Measurements from ENCODE around the gene GMDS.

GMDS gene

DNA sequence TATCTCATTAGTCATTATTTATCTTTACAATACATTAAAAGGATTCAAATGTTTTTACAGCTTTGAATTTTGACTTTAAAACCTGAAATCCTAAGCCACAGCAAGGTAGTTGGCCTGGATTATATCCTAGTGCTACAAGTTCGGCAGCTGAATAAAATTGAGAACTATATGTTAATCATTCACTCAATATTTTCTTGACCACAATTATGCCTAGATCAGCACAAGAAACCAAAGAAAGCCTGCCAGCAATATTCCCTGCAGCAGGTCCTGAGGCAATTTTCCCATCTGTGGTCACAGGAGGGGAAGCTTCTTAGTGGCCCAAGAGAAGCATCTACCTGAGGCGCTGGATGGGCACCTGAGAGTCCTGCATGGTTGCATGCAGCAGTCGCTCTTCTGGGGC is 183.5 kb downstream of the GMDS start (continued):
- TF ChIP-seq TSHZ2 (CRISPR knock-in tag; IDR thresholded peaks at IDR 0.05) (no peak), PPARA (CRISPR knock-in tag; IDR thresholded peaks at IDR 0.05; ENCODE audit: borderline replicate concordance) (no peak), ESRRG (CRISPR knock-in tag; IDR thresholded peaks at IDR 0.05) (no peak)
- TF ChIP-seq, protein P1, sequence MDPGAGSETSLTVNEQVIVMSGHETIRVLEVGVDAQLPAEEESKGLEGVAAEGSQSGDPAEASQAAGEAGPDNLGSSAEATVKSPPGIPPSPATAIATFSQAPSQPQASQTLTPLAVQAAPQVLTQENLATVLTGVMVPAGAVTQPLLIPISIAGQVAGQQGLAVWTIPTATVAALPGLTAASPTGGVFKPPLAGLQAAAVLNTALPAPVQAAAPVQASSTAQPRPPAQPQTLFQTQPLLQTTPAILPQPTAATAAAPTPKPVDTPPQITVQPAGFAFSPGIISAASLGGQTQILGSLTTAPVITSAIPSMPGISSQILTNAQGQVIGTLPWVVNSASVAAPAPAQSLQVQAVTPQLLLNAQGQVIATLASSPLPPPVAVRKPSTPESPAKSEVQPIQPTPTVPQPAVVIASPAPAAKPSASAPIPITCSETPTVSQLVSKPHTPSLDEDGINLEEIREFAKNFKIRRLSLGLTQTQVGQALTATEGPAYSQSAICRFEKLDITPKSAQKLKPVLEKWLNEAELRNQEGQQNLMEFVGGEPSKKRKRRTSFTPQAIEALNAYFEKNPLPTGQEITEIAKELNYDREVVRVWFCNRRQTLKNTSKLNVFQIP (CRISPR knock-in tag; IDR thresholded peaks at IDR 0.05; ENCODE audit: borderline replicate concordance, low read depth): no peak

DNA sequence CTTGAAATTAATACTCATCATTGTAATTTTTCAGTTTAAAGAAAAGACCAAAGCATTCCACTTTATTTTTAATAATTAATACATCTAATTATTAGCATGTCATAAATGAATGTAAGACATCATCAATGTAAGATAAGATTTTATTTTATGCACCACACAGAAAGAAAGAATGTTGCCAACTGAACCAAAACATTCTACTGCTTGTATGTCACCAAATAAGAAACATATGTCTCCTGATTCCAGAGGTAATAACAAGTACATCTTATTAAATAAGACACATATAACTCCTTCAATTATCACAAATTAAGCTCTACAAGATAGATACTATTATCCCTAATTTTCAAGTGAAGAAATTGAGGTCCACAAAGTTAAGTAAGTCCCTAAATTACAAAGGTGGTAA is 189.5 kb downstream of the GMDS start:
- ATAC-seq: peak; percentile 85
- no peak for TF ChIP-seq CSDC2 (CRISPR knock-in tag; IDR thresholded peaks at IDR 0.05)
- TF ChIP-seq SNAI2 (CRISPR knock-in tag; IDR thresholded peaks at IDR 0.05): no peak
- no peak for TF ChIP-seq ZNF565 (CRISPR knock-in tag; conservative IDR thresholded peaks at IDR 0.05; ENCODE audit: low read depth)
- TF ChIP-seq TCF4 (CRISPR knock-in tag; IDR thresholded peaks at IDR 0.05; ENCODE audit: borderline replicate concordance): no peak
- no peak for TF ChIP-seq TSHZ2 (CRISPR knock-in tag; IDR thresholded peaks at IDR 0.05)
- TF ChIP-seq PPARA (CRISPR knock-in tag; IDR thresholded peaks at IDR 0.05; ENCODE audit: borderline replicate concordance): no peak
- no peak for TF ChIP-seq BACH2 (CRISPR knock-in tag; IDR thresholded peaks at IDR 0.05; ENCODE audit: borderline replicate concordance)

DNA sequence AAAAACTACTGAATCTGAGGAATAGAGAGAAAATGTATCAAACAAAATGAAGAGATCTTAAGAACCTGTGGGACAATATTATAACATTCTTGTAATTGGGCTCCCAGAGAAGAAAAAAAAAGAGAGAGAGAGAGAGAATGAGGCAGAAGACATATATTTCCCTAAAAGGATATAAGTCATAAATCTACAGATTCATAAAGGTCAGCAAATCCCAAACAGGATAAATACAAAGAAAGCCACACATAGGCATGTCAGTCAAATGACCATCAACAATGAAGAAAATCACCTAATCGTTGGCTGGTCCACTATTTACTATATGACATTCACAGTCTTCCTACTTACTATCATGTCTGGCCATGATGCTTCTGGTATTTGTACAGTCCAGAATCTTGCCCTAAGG is 190.3 kb downstream of the GMDS start:
- TF ChIP-seq ISL1 (CRISPR knock-in tag; IDR thresholded peaks at IDR 0.05): no peak
- no peak for TF ChIP-seq TOX (CRISPR knock-in tag; IDR thresholded peaks at IDR 0.05; ENCODE audit: borderline replicate concordance)
- no peak for TF ChIP-seq CSRNP3 (CRISPR knock-in tag; IDR thresholded peaks at IDR 0.05)
- TF ChIP-seq TSHZ2 (CRISPR knock-in tag; IDR thresholded peaks at IDR 0.05): no peak
- no peak for TF ChIP-seq BACH2 (CRISPR knock-in tag; IDR thresholded peaks at IDR 0.05; ENCODE audit: borderline replicate concordance)
- TF ChIP-seq ESRRG (CRISPR knock-in tag; IDR thresholded peaks at IDR 0.05): no peak
- TF ChIP-seq OSR1 (CRISPR knock-in tag; IDR thresholded peaks at IDR 0.05): no peak
- TF ChIP-seq ZC3H10 (CRISPR knock-in tag; IDR thresholded peaks at IDR 0.05): no peak
- TF ChIP-seq, protein P1 (CRISPR knock-in tag; IDR thresholded peaks at IDR 0.05; ENCODE audit: borderline replicate concordance, low read depth): no peak
- no peak for TF ChIP-seq GLIS3 (CRISPR knock-in tag; IDR thresholded peaks at IDR 0.05)
- no peak for TF ChIP-seq ARNTL (CRISPR knock-in tag; IDR thresholded peaks at IDR 0.05; ENCODE audit: borderline replicate concordance, low read depth)
- TF ChIP-seq ZNF70 (CRISPR knock-in tag; IDR thresholded peaks at IDR 0.05): no peak
- no peak for TF ChIP-seq TCF4 (CRISPR knock-in tag; IDR thresholded peaks at IDR 0.05; ENCODE audit: borderline replicate concordance)
- TF ChIP-seq PPARA (CRISPR knock-in tag; IDR thresholded peaks at IDR 0.05; ENCODE audit: borderline replicate concordance): no peak
- TF ChIP-seq, protein P2, sequence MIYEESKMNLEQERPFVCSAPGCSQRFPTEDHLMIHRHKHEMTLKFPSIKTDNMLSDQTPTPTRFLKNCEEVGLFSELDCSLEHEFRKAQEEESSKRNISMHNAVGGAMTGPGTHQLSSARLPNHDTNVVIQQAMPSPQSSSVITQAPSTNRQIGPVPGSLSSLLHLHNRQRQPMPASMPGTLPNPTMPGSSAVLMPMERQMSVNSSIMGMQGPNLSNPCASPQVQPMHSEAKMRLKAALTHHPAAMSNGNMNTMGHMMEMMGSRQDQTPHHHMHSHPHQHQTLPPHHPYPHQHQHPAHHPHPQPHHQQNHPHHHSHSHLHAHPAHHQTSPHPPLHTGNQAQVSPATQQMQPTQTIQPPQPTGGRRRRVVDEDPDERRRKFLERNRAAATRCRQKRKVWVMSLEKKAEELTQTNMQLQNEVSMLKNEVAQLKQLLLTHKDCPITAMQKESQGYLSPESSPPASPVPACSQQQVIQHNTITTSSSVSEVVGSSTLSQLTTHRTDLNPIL (CRISPR knock-in tag; IDR thresholded peaks at IDR 0.05; ENCODE audit: low read depth): no peak
- no peak for TF ChIP-seq SNAI2 (CRISPR knock-in tag; IDR thresholded peaks at IDR 0.05)
- TF ChIP-seq ZFP3 (CRISPR knock-in tag; IDR thresholded peaks at IDR 0.05): no peak
- no peak for TF ChIP-seq CSDC2 (CRISPR knock-in tag; IDR thresholded peaks at IDR 0.05)
- TF ChIP-seq ZFP30 (CRISPR knock-in tag; IDR thresholded peaks at IDR 0.05): no peak
- no peak for TF ChIP-seq RARB (CRISPR knock-in tag; IDR thresholded peaks at IDR 0.05)
- ATAC-seq: no peak

Data from SK-N-SH treated with all-trans-retinoic acid at 6 μM for 48 hours (cell line).